Cardiac septum (tissue), 1 donor: ENCODE data around the gene ZFYVE28. TPM values are rescaled to one million over a fixed set of nuclear protein-coding genes. Genes with fewer than 3 reads are reported as not detected.

ENCODE experiments used
- DNase-seq: peaks from one replicate; pipeline ENCODE4 v3.0.0-alpha.2; 2020; ENCODE audit warnings: low spot score
- intact Hi-C: fragments of 100-400 bp; cut with DNase I; formaldehyde crosslinking; loops from one replicate; pipeline ENCODE4 v1.14.0; 2022
- total RNA-seq: library from RNA; stranded (reverse); fragmentation: NEBNext Ultra II Directional; extraction: Animal tissue kit (Norgen Biotek cat#: 25700); gene quantifications from one replicate; pipeline ENCODE4 v1.2.1, GENCODE V29; 2021
- donor health status: DM: no; HTN: no; CAD: no.

Gene ZFYVE28
- total RNA-seq, 1 donor from 2014 or later, result 4.4 TPM

- DNase-seq, result peak; percentile 72
- intact Hi-C loops, result no loop called here
These were observed 167.2 kb downstream of the ZFYVE28 start for GRCh38 chr4:2251073-2251794.

- intact Hi-C loops, result no loop called here
- DNase-seq, result peak; percentile 61
These were observed 167.9 kb downstream of the ZFYVE28 start for GRCh38 chr4:2250357-2251072.

GRCh38 chr4:2249526-2250356, 168.7 kb downstream of the ZFYVE28 start:
- DNase-seq, result peak; percentile 63

GRCh38 chr4:2248821-2249261, 169.6 kb downstream of the ZFYVE28 start:
- DNase-seq, result peak; percentile 70
- intact Hi-C loops, result no loop called here

More at GRCh38 chr4:2249526-2250356, 168.7 kb downstream of the ZFYVE28 start:
- intact Hi-C loops, result no loop called here

- intact Hi-C loops, result no loop called here
- no peak for DNase-seq
These were observed 170.2 kb downstream of the ZFYVE28 start for GRCh38 chr4:2248044-2248780.

- DNase-seq, result no peak
- intact Hi-C loops, result no loop called here
These were observed 171.1 kb downstream of the ZFYVE28 start for GRCh38 chr4:2247128-2248043.

GRCh38 chr4:2246384-2247127, 171.9 kb downstream of the ZFYVE28 start:
- peak; percentile 68 for DNase-seq
- intact Hi-C loops, result no loop called here

GRCh38 chr4:2245787-2246275, 172.6 kb downstream of the ZFYVE28 start:
- DNase-seq, result no peak
- intact Hi-C loops, result no loop called here

GRCh38 chr4:2245057-2245786, 173.2 kb downstream of the ZFYVE28 start:
- no peak for DNase-seq
- intact Hi-C loops, result no loop called here

GRCh38 chr4:2243681-2244380, 174.6 kb downstream of the ZFYVE28 start:
- DNase-seq, result no peak
- intact Hi-C loops, result loop anchor here (2.0 to 5.0 kb wide), 3 partner anchors 13 to 218 kb away; partner anchors contain the start of genes CFAP99 and ZFYVE28

GRCh38 chr4:2241410-2242353, 176.8 kb downstream of the ZFYVE28 start, which contains the start of the genes HAUS3 and POLN:
HAUS3 (minus strand) TSS chr4:2242121; CDS start chr4:2240946, 1,175 bp downstream.
POLN (minus strand) TSS chr4:2242121; CDS start chr4:2229231, 12,890 bp downstream.
- intact Hi-C loops, result loop anchor here (2.0 to 5.0 kb wide), 3 partner anchors 15 to 221 kb away; partner anchors contain the start of genes CFAP99 and ZFYVE28
- DNase-seq, result peak; percentile 100

GRCh38 chr4:2241003-2241402, 177.4 kb downstream of the ZFYVE28 start:
- DNase-seq, result no peak
- intact Hi-C loops, result loop anchor here (5.0 kb wide), 1 partner anchor 221 kb away; no protein-coding TSS in a partner anchor

GRCh38 chr4:2236944-2237666, 181.3 kb downstream of the ZFYVE28 start:
- intact Hi-C loops, result no loop called here

GRCh38 chr4:2231082-2231481, 187.4 kb downstream of the ZFYVE28 start:
- intact Hi-C loops, result no loop called here
- DNase-seq, result no peak

More at GRCh38 chr4:2236944-2237666, 181.3 kb downstream of the ZFYVE28 start:
- DNase-seq, result no peak
